Measurements from ENCODE around the gene AARSD1. TPM values are rescaled to one million over a fixed set of nuclear protein-coding genes. Genes with fewer than 3 reads are reported as not detected.

Gene AARSD1
- total and polyA plus RNA-seq, 2 donors: 34.2 to 42.5 TPM

Other genes starting within 250 kb of the AARSD1 start
- 18.5 TPM for gene EZH1, start 219.4 kb downstream of the AARSD1 start, total RNA-seq
- gene EZH1, start 219.4 kb downstream of the AARSD1 start, polyA plus RNA-seq: 38.8 TPM
- 8.4 TPM for gene RAMP2, start 203.2 kb downstream of the AARSD1 start, total RNA-seq
- gene RAMP2, start 203.2 kb downstream of the AARSD1 start, polyA plus RNA-seq: 22.1 TPM
- 75.0 TPM for gene VPS25, start 191.0 kb downstream of the AARSD1 start, total RNA-seq
- gene VPS25, start 191.0 kb downstream of the AARSD1 start, polyA plus RNA-seq: 58.3 TPM
- gene WNK4, start 183.8 kb downstream of the AARSD1 start, total RNA-seq: 0.05 TPM
- 0.11 TPM for gene WNK4, start 183.8 kb downstream of the AARSD1 start, polyA plus RNA-seq
- 72.4 TPM for gene COA3, start 165.8 kb downstream of the AARSD1 start, total RNA-seq
- 95.5 TPM for gene COA3, start 165.8 kb downstream of the AARSD1 start, polyA plus RNA-seq
- 0.09 TPM for gene CNTD1, start 165.6 kb downstream of the AARSD1 start, total RNA-seq
- gene CNTD1, start 165.6 kb downstream of the AARSD1 start, polyA plus RNA-seq: 0.32 TPM
- gene BECN1, start 140.2 kb downstream of the AARSD1 start, total RNA-seq: 67.0 TPM
- gene BECN1, start 140.2 kb downstream of the AARSD1 start, polyA plus RNA-seq: 79.5 TPM
- 43.9 TPM for gene PSME3, start 131.1 kb downstream of the AARSD1 start, total RNA-seq
- 35.0 TPM for gene PSME3, start 131.1 kb downstream of the AARSD1 start, polyA plus RNA-seq
- 0.28 TPM for gene AOC2, start 119.9 kb downstream of the AARSD1 start, total RNA-seq
- 1.1 TPM for gene AOC2, start 119.9 kb downstream of the AARSD1 start, polyA plus RNA-seq
- gene AOC3, start 113.3 kb downstream of the AARSD1 start, total RNA-seq: 1.2 TPM
- 16.0 TPM for gene AOC3, start 113.3 kb downstream of the AARSD1 start, polyA plus RNA-seq
- 0.05 TPM for gene G6PC1, start 63.7 kb downstream of the AARSD1 start, total RNA-seq
- 0.07 TPM for gene G6PC1, start 63.7 kb downstream of the AARSD1 start, polyA plus RNA-seq
- 0.76 TPM for gene PTGES3L, start 15.6 kb upstream of the AARSD1 start, total RNA-seq
- gene PTGES3L, start 15.6 kb upstream of the AARSD1 start, polyA plus RNA-seq: 1.1 TPM
- gene RUNDC1, start 16.1 kb upstream of the AARSD1 start, total RNA-seq: 7.1 TPM
- 8.8 TPM for gene RUNDC1, start 16.1 kb upstream of the AARSD1 start, polyA plus RNA-seq
- gene RPL27, start 34.0 kb upstream of the AARSD1 start, total RNA-seq: 2,182 TPM
- gene RPL27, start 34.0 kb upstream of the AARSD1 start, polyA plus RNA-seq: 4,515 TPM
- 53.1 TPM for gene IFI35, start 42.3 kb upstream of the AARSD1 start, total RNA-seq
- gene IFI35, start 42.3 kb upstream of the AARSD1 start, polyA plus RNA-seq: 47.6 TPM
- 46.8 TPM for gene VAT1, start 57.9 kb upstream of the AARSD1 start, total RNA-seq
- 51.7 TPM for gene VAT1, start 57.9 kb upstream of the AARSD1 start, polyA plus RNA-seq
- gene RND2, start 60.8 kb upstream of the AARSD1 start, total RNA-seq: 0.42 TPM
- 0.41 TPM for gene RND2, start 60.8 kb upstream of the AARSD1 start, polyA plus RNA-seq
- gene BRCA1, start 160.9 kb upstream of the AARSD1 start, total RNA-seq: 23.8 TPM
- 2.0 TPM for gene BRCA1, start 160.9 kb upstream of the AARSD1 start, polyA plus RNA-seq
- 61.4 TPM for gene NBR1, start 206.8 kb upstream of the AARSD1 start, total RNA-seq
- 50.1 TPM for gene NBR1, start 206.8 kb upstream of the AARSD1 start, polyA plus RNA-seq
- 2.6 TPM for gene TMEM106A, start 247.4 kb upstream of the AARSD1 start, total RNA-seq
- 4.4 TPM for gene TMEM106A, start 247.4 kb upstream of the AARSD1 start, polyA plus RNA-seq